GM21529 (cell line): ENCODE results near the gene AIFM2.
A peak's percentile ranks its signal among the peaks of the same experiment; 100 is the strongest.
"Not testable (repeated sequence)": the region's sequence is repeated elsewhere in the genome, so short reads cannot be mapped to it uniquely, and the experiment has no call there.

ENCODE experiments used
- ATAC-seq: cut with Tn5 transposase; IDR thresholded peaks from one replicate; pipeline ENCODE4 v1.9.1; 2021; ENCODE audit not compliant: unreplicated experiment

The AIFM2 gene

GRCh38 chr10:70132098-70133029, at the start of gene AIFM2:
Gene AIFM2, minus strand, starts transcription at chr10:70132825. Its CDS starts 8,741 bp downstream, at chr10:70124084.
- ATAC-seq: peak; percentile 84

GRCh38 chr10:70179209-70179608, 46.6 kb upstream of the AIFM2 start:
- ATAC-seq: not testable (repeated sequence)

DNA sequence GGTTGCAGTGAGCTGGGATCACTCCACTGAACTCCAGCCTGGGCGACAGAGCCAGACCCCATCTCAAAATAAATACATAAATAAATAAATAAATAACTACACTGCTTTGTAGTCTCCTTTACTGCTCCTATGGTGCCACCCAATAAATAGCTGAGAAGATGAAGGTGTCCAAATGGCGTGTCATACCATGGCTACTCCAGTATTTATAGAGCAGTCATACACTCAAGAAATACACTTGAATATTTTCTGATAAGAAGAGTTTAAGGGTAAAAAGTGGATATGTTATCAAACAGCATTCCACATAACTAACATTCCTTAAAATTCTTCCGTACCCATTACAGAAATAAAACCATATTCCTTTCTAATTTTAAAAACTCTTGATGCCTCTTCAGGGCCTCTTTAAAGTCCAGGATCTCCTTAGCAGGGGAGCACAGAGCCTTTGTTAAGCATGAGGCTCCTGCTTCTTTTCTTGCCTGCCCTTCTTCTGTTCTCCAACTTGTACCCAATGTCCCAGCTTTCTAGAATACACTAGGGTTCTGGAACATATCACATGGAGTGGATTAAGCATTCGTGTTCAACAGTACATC, 45.6 kb upstream of the AIFM2 start:
- ATAC-seq: no peak

GRCh38 chr10:70176441-70176840, 43.8 kb upstream of the AIFM2 start:
- ATAC-seq: no peak

- ATAC-seq: no peak
Measured at GRCh38 chr10:70175516-70175915, 42.9 kb upstream of the AIFM2 start.

- ATAC-seq: no peak
Measured at GRCh38 chr10:70174058-70174741, 41.6 kb upstream of the AIFM2 start.

- no peak for ATAC-seq
Measured at GRCh38 chr10:70169649-70170364, 37.2 kb upstream of the AIFM2 start.

DNA sequence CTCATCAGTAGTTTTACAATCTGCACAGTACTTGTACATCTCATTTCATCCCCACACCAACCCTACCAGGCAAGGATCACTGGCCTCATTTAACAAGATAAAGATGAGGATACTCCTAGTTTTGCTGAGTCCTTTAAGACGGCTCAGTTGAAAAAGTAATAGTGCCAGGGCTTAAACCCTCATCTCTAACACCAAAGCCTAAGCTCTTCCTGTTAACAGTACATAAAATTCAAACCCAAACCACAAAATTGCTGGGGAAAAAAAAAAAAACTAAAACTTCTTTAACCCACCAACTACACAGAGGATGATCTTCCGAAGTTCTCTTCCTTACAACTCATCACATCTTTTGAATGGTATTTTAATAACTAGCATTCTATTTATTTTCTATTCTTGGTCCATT, 36.4 kb upstream of the AIFM2 start:
- no peak for ATAC-seq

DNA sequence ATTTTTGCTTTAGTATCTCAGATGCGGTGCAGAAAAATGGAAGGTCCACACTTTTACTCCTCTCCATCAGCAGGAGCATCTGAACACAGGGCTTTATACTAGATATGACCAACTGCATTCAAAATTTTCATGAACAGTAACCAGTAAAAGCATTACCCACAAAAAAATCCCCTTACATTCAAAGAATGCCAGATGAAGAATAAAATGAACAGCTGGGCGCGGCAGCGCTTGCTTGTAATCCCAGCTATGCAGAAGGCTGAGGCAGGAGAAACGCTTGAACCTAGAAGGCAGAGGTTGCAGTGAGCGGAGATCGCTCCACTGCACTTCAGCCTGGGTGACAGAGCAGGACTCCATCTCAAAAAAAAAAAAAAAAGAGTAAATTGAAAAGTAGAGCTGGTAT, 34.6 kb upstream of the AIFM2 start:
- ATAC-seq: no peak

DNA sequence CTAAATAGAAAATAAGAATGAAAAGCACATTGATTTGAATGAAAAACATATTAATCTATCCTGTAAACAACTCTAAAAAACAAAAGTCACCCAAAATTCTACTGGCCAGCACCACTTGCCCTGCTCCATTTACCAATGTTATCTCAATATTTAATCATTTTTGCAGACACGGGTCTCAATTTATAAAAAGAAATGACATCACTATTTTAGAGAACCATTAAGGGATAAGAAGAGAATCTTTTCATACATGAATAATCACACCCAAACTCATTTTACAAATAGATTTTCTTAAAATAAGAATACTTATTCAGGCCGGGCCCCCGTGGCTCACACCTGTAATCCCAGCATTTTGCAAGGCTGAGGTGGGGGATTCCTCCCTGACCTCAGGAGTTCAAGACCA, 33.8 kb upstream of the AIFM2 start:
- ATAC-seq: no peak

GRCh38 chr10:70164163-70164562, 31.5 kb upstream of the AIFM2 start:
- ATAC-seq: no peak

DNA sequence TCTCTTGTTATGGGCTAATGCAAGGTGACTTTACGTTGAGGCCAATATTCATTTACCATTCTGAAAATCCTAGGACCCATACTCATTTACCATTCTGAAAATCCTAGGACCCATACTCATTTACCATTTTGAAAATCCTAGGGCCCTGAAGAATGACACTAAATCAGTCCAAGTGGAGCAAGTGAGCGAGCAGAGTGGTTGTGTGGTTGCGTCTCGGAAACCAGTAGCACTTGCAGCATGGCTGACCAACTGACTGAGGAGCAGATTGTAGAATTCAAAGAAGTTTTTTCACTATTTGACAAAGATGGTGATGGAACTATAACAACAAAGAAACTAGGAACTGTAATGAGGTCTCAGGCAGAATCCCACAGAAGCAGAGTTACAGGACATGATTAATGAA, 30.8 kb upstream of the AIFM2 start:
- no peak for ATAC-seq

DNA sequence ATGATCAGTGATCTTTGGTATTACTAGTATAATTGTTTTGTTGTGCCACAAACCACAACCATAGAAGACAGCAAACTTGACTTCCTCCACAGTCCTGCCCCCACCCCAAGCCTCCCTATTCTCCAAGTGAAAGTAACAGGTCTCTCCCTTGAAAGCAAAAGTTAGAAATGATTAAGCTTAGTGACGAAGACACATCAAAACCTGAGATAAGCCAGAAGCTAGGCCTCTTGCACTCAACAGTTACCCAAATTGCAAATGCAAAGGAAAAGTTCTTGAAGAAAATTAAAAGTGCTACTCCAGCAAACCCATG, 30.2 kb upstream of the AIFM2 start:
- ATAC-seq: peak; percentile 84

DNA sequence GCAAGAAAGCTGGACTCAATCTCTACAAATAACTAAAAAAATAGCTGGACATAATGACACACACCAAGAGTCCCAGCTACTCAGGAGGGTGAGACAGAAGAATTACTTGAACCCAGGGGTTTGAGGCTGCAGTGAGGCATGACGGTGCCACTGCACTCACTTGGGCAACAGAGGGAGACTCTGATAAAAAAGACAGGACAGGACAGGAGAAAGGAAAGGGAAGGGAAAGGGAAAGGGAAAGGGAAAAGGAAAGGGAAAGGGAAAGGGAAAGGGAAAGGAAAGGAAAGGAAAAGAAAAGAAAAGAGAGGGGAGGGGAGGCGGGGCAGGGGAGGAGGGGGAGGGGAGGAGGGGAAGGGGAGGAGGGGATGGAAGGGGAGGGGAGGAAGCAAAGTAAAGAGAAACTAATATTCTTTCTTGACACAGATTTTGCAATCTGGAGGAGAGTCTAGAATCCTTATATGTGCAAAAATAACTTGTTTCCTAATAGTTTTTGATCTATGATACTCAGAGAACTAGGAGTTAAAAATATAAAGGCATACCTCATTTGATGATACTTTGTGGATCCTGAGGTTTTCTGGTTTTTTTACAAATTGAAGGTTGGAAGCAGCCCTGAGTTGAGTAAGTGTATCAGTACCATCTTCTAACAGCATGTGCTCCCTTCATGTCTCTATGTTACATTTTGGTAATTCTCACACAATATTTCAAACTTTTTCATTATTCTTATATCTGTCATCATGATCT, 29.7 kb upstream of the AIFM2 start:
- ATAC-seq: no peak

DNA sequence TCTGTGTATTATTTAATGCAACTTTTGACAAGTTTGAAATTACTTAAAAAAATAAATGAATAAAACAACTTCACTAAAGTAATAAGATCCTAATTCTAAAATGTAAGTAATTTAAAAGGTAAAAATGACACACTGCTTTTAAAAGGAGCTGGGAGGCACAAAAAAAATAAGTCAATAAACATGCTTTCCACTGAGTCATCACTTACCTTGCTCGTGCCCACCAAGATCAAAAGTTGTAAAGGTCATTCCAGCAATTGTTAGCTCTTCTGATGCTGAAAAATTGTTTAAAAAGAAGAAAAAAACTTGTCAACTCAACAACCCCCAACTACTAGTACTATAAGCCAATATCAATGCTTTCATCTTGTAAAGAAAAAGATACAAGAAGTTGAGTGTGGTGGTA, 28.2 kb upstream of the AIFM2 start:
- no peak for ATAC-seq

GRCh38 chr10:70159366-70159765, 26.7 kb upstream of the AIFM2 start:
- ATAC-seq: not testable (repeated sequence)

DNA sequence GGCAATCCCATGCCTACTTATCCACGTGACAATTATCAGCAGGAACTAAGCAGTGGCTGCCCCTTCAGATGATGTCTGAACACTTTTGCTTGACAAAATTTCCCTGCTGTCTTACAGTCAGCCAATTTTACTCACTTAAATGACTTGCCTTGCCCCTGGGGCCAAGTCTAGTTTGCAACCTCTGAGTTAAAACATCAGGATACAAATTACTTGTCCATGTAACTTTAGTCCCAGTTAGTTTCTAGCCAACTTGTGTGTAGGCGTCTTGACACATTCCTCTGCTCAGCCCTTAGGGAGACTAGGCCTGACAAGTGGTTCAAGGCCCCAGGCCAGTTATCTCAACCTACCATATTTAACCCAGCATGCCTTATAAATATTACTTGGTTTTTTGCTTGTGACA, 25.5 kb upstream of the AIFM2 start:
- ATAC-seq: no peak

DNA sequence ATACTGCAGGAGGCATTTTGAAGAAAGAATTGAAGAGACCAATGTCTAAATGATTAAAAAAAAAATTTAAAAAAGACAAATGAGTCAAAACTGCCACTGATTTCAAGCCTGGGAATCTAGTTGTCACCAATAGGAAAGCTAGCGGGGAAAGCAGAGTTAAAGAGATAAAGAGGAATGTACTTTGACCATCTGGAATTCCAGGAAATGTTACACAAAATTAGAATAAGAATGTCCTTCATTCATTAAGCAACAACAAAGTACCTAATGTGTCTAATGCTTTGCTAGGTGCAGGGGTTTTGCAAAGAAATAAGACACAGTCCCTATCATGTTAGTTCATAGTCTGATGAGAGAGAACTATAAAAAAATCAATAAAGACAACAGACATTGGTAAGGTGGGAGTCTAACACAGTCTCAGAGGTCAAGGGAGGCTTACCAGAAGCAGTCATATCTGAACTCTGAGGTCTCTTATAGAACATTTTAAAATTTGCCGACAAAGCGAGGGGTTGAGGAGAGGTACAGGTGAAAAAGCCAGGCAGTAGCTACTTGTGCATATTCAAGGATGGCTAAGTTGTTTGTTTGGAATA, 22.7 kb upstream of the AIFM2 start:
- no peak for ATAC-seq

DNA sequence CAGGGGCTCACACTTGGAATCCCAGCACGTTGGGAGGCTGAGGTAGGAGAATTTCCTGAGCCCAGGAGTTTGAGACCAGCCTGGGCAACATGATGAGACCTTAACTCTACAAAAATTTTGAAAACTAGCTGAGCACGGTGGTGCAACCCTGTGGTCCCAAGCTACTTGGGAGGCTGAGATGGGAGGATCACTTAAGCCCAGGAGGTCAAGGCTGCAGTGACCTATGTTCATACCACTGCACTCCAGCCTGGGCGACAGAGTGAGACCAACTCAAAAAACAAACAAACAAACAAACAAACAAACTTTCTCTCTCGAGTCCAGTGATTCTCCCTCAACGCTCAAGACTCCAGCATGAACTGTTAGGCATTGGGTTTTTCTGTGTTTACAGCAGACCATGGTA, 15.9 kb upstream of the AIFM2 start:
- ATAC-seq: no peak

DNA sequence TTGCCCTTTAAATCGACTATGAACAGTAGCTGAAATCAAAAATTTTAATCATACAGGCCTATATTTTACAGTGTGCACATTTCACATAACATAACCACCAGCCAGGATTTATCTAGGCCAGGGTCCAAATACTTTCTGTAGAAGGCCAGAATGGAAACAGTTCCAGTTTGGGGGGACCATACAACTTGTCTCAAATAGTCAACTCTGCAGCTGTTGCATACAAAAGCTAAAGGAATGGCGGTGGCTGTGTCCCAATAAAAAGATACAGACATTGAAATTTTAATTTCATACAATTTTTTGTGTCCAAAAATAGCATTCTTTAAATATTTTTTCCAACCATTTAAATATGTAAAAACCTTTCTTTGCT, 14.6 kb upstream of the AIFM2 start:
- no peak for ATAC-seq
